Testis (tissue), 3 donors: ENCODE results near the gene MATN1. TPM values are rescaled to one million over a fixed set of nuclear protein-coding genes. Genes with fewer than 3 reads are reported as not detected.

ENCODE experiments used
- DNase-seq: peaks from one replicate; pipeline ENCODE4 v3.0.0-alpha.2; 2019
- H3K27ac ChIP-seq, 2 donors: fragments of 200-600 bp; sonication (generic); one replicate each; pipeline ENCODE4 v1.5.1; 2019
- H3K27me3 ChIP-seq: fragments of 200-600 bp; sonication (generic); one replicate; pipeline ENCODE4 v1.5.1; 2019
- H3K36me3 ChIP-seq: fragments of 200-600 bp; sonication (generic); one replicate; pipeline ENCODE4 v1.5.1; 2017; ENCODE audit warnings: low read depth; ENCODE audit errors: missing control alignments
- H3K4me1 ChIP-seq: fragments of 200-600 bp; sonication (generic); one replicate; pipeline ENCODE4 v1.5.1; 2019
- H3K4me3 ChIP-seq, 2 donors: fragments of 200-600 bp; sonication (generic); one replicate each; pipeline ENCODE4 v1.5.1; 2017 to 2019
- H3K9me3 ChIP-seq: fragments of 200-600 bp; sonication (generic); one replicate; pipeline ENCODE4 v1.5.1; 2017
- CTCF ChIP-seq, 3 experiments: fragments of 450-650 bp in 2 of 3; fragments of 200-600 bp in 1 of 3; sonication (generic) in 1 of 3; IDR thresholded peaks; one replicate each; pipeline ENCODE4 v1.5.1; 2016 to 2019; ENCODE audit warnings: antibody characterized with exemption in 3 of 3, mild to moderate bottlenecking in 2 of 3, moderate library complexity in 1 of 3
- POLR2A ChIP-seq: fragments of 450-650 bp; IDR thresholded peaks from one replicate; pipeline ENCODE4 v1.6.1; 2017; ENCODE audit warnings: antibody characterized with exemption, mild to moderate bottlenecking, moderate library complexity
- WGBS, 2 donors: methylation state at CpG; one replicate each; pipeline ENCODE4 v1.1.5; 2018; 5-methylcytosine and 5-hydroxymethylcytosine counted together
- intact Hi-C: fragments of 100-400 bp; cut with DNase I; formaldehyde crosslinking; loops from one replicate; pipeline ENCODE4 v1.15.1; 2023; ENCODE audit warnings: low total_unique reads
- polyA plus RNA-seq: library from polyadenylated mRNA; stranded (reverse); fragments of 350-450 nt; fragmentation: Illumina TruSeq; extraction: RNeasy Lipid Tissue Mini Kit (QIAGEN cat#74804); gene quantifications from one replicate; pipeline ENCODE4 v1.2.3, GENCODE V29; 2014; ENCODE audit warnings: low read depth, low replicate concordance; ENCODE audit not compliant: insufficient read depth
- total RNA-seq, 2 donors: library from RNA; depleted of rRNA; stranded (reverse); fragments of >200 nt; gene quantifications; one replicate each; pipeline ENCODE4 v1.2.3, GENCODE V29; 2016

Gene MATN1
- total and polyA plus RNA-seq, 3 donors from 2014 or later: 0.32 to 0.62 (median 0.55) TPM

- H3K27ac ChIP-seq: no peak overlapping the region
- no peak for DNase-seq
- H3K4me1 ChIP-seq: no peaks in the 10 kb centered on the region
- H3K4me3 ChIP-seq: no peak overlapping the region
- H3K9me3 ChIP-seq: no peaks in the 10 kb centered on the region
- TF ChIP-seq POLR2A (no peak), CTCF (IDR thresholded peaks at IDR 0.05) (no peak)
- WGBS, 2 donors: 87 to 91% methylated on average over 11 of the region's 11 CpGs
- no peaks in the 10 kb centered on the region for H3K36me3 ChIP-seq
- no peaks in the 10 kb centered on the region for H3K27me3 ChIP-seq
- intact Hi-C loops: no loop called here
Measured at GRCh38 chr1:30742300-30742962, 19.0 kb upstream of the MATN1 start.

- Histone ChIP-seq H3K4me1 (no peaks in the 10 kb centered on the region), H3K4me3 (no peak overlapping the region), H3K36me3 (no peaks in the 10 kb centered on the region), H3K9me3 (no peaks in the 10 kb centered on the region), H3K27ac (no peak overlapping the region), H3K27me3 (no peaks in the 10 kb centered on the region)
- no peak for DNase-seq
- 77 to 78% methylated on average over 12 of the region's 12 CpGs for WGBS, 2 donors
- intact Hi-C loops: no loop called here
- no peak for TF ChIP-seq POLR2A
- TF ChIP-seq CTCF (IDR thresholded peaks at IDR 0.05): no peak
Measured at GRCh38 chr1:30741239-30741894, 18.0 kb upstream of the MATN1 start.

GRCh38 chr1:30740251-30741238 is 17.2 kb upstream of the MATN1 start:
- 82 to 88% methylated on average over 13 to 15 of the region's 15 CpGs for WGBS, 2 donors
- H3K4me3 ChIP-seq: no peak overlapping the region
- H3K27ac ChIP-seq: no peak overlapping the region
- H3K36me3 ChIP-seq: no peaks in the 10 kb centered on the region
- H3K4me1 ChIP-seq: no peaks in the 10 kb centered on the region
- TF ChIP-seq POLR2A (no peak), CTCF (IDR thresholded peaks at IDR 0.05) (no peak)
- no peaks in the 10 kb centered on the region for H3K9me3 ChIP-seq
- H3K27me3 ChIP-seq: no peaks in the 10 kb centered on the region
- intact Hi-C loops: no loop called here
- no peak for DNase-seq

DNA sequence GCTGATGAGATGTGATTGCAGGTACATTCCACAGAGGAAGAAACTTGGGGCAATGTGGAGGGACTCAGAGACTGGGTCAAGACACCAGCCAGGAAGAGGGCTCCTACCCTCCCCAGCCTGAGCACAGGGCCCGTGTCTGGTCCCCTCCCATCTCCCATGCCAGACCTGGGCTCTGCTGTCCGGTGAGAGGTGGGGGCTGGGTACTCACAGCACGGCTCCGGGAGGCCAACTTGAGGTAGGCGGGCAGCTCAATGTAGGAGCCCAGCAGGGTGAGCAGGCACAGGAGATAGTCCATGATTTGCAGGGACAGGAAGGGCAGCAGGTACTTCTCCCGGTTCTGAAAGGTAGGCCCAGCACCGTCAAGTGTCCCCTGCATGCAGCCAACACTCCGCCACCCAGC is 16.2 kb upstream of the MATN1 start:
- intact Hi-C loops: no loop called here
- TF ChIP-seq CTCF (IDR thresholded peaks at IDR 0.05) (no peak), POLR2A (no peak)
- 88% methylated on average over 3 to 8 of the region's 8 CpGs for WGBS, 2 donors
- Histone ChIP-seq H3K4me3 (no peak overlapping the region), H3K27ac (no peak overlapping the region), H3K4me1 (no peaks in the 10 kb centered on the region), H3K36me3 (no peaks in the 10 kb centered on the region), H3K27me3 (no peaks in the 10 kb centered on the region), H3K9me3 (no peaks in the 10 kb centered on the region)
- no peak for DNase-seq
